HG03565 (cell line): ENCODE measurements around the gene RALB.
"Not testable (repeated sequence)": the region's sequence is repeated elsewhere in the genome, so short reads cannot be mapped to it uniquely, and the experiment has no call there.

Experiments
- ATAC-seq: cut with Tn5 transposase; IDR thresholded peaks from one replicate; pipeline ENCODE4 v1.9.1; 2021; ENCODE audit warnings: mild to moderate bottlenecking, moderate library complexity; ENCODE audit not compliant: unreplicated experiment

Gene RALB

DNA sequence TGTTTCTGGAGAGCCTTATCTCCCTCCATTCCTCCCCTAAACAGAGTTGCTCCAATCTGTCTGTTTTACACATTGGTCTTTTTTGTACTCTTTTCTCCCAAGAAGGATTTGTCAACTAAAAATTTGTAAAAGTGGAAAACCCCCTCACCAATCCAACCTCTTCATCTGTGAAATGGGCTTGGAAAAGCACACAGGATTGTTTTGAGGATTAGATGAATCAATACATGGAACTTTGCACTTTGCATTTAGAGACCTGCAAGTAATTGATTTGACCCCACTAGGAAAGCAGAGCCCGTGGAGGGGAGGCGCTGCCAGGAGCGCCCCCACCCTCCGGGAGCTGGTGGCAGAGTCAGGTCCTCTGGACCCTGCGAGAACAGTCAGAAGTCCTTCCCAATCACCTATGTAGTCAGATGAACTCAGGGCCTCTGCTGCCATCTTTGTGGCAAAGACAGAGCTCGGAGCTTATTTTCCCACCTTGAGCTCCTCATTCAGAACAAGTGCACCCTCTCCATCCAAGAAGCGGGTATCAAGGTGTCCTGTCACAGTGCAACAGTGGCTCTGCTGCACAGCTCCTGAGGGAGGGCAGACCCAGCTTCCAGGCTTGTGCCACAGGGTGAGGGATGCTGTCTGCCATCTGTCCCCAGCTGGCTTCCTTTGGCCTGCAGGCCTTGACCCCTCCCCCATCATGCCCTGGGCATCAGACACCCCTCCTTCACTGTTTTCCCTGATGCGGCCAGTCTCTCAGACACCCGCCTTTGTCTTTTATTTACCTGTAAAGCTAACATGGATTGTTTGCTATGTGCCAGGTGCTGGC, 27.7 kb upstream of the RALB start:
- no peak for ATAC-seq

DNA sequence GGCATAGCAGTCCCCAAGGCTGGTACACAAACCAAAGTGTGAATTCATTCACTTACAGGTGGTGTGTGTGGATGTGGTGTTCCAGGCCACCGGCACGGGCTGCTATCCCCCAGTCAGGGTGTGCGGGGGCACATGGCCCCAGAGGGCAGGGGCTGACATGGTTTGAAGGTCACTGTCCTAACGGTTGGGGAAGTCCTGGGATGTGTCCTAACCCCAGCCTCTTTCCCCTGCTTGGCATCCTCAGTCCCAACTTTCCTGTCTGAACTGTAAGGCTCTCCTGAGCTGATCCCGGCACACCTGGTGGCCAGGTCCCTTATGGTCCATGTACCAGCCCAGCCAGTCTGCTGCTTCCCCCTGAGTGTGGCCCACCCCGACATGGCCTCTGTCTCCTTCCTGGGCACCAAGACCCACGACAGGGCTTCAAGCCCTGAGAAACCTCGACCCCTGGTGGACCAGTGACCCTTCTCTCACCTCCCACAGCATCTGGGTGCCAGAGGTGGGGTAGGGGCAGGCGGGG, 27.0 kb upstream of the RALB start:
- no peak for ATAC-seq

DNA sequence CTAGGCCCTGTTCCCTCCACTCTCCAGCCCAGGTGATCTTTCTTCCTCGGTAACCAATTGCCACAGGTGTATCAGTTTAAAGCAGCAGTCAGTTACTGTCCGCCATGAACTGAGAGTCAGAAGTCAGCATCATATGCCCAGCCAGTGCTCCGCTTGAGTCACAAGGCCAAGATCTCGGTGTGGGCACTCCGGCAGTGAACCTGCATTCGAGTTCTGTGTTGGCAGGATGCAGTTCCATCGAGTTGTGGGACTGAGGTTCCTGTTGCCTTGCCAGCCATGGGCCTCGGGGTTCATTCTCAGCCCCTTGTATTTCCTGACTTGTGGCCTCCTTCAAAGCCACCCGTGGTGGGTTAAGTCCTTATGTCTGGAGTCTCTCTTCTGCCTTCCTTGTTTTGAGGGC, 26.3 kb upstream of the RALB start:
- no peak for ATAC-seq

DNA sequence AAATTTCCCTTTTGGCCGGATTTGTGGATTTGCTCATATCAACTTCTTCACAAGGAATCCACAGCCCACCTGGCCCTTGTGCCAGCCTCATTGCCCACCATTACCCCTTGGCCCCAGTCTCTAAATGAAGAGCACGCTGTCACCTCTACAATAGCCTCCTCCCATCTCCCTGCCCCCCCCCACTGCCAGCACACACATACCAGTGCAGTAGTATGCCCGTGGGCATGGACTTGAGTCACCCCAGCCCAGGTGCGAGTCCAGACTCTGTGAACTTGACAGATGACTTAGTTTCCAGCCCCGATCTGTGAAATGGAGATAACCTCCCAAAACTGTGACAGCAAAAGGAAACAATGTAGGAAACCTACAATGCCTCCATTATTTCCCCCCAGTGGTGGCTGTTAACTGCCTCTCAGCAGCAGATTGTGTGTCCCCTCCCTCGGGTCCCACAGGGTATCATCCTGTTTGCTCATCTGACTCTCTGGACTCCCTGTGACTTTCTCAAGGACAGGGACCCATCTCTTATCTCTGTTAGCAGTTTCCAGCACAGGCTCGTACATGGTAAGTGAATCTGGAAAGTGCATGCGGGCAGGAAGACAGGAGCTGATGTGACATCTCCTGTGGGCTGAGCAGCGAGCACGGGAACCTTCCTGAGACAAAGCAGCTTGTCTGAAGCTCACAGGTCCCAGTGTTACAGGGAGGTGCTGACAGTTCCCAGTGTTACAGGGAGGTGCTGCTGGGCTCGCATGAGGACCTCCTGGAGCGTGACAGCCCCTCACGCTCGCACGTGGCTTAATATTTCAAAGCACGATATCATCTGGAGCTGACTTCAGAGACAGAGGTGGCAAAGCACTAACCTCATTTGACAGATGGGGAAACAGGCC, 25.3 kb upstream of the RALB start:
- ATAC-seq: no peak

DNA sequence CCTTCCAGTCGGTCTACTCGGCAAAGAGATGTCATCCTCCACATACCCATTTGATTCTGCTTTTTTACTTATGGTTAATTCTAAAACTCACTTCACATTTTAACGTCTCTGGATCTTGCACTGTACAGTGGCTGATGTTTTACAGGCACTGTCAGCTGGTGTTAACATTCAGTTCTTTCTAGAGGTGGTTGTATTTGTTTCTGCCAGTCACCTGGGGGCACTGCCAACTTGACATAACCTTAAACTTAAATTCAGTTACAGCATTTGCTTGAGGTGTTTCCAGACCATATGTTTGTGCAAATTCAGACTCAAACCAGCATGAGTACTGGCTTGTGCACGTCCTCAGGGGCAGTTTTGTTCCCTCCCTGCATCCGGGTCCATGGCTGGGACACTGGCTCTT, 24.1 kb upstream of the RALB start:
- ATAC-seq: no peak

DNA sequence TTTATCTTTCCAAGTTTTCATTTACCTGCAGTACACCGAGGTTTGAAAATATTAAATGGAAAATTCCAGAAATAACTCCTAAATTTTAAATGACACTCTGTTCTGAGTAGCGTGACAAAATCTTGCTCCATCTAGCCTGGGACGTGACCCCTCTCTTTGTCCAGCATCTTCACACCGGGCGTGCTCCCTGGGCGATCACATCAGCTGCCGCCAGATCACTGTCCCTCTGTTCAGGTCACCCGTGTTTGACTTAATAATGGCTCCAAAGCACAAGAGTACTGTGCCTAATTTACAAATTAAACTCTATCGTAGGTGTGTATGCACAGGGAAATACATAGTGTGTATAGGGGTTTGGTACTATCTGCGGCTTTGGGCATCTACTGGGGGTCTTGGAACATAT, 23.3 kb upstream of the RALB start:
- no peak for ATAC-seq

DNA sequence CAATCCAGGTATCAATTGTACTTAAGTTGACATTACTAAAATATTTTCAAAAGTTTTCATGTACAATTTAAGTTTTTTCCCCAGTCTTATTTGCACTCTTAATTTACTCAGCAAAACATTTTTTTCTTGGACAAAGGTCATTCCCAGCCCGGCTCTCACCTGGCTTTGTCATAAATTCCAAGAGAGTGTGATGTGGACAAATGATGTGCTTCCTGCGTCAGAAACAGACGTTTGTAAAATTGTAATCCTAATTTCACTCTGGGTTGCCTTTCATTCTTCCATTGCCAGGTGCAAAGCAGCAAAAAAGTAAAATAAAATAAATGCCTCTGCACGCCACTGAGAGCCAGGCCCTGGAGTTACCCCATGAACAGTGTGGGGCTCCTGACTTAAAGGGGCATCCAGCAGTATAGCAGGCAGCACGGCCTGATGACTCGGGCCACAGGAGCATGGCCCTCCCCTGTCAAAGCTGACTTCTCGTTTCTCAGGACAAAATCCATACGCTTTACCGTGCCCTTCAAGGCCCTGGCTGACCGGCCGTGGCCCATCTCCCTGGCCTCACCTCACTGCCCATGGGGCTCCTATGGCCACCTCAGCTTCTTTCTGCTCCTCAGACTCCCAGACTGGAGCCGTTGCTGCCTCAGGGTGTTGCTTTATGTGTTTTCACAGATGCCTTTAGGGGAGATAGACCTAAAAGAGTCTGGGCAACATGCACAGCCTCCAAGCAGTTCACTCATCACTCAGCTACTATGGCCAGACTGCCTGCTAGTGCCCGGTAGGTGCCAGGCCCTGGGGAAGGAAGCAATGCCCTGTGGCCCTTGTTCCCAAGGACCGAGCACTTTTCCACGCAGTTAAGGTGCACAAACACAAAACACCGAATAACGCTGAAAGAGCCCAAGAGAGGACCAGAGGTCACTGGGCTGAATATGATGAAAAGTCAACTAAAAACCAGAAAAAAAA, 21.9 kb upstream of the RALB start:
- no peak for ATAC-seq

DNA sequence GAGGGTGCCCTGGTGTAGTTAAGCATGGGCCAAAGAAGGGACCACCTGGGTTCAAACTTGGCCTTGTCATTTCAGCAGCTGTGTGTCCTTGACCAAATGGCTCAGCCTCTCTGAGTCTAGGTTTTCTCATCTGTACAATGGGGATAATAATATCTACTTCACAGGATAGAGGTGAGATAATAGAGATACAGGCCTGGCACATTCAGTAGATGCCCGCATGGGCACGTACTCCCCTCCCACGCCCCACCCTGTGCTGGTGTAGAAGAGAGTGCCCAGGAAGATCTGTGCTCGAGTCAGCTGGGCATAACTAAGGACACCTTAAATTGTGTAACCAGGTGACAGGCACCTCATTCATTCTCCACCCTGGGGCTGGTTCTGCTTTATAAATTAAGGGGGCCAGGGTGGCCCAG, 21.1 kb upstream of the RALB start:
- peak; percentile 8 for ATAC-seq

DNA sequence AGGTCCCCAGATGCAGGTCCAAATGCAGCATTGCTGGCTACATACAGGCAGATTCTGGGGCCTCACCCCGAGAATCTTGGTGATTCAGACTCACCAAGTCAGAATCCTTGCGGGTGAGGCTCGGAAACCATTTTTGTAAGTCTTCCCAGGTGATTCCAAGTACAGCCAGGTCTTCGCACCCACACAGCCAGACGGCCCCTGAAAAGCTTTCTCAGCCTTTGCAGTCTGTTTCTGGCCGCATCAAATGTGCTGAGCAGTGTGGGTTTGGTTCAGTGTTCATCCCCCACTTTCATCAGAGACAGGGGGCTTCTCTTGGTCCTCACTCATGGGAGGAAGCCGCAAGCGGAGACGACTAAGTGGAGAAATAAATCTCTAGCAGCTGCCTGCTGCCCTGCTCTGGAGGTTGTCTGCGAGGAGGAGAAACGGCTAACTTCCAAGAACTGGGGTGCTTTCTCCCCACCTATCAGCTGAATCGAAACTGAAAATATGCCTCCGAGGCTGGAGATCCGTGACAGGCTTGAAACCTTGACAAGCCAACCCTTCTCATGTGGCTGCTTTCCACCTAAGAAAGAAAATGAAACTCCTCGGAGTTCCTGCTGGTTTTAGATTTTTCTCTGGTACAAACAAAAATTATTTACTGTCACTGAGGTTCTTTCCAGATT, 20.5 kb upstream of the RALB start:
- peak; percentile 79 for ATAC-seq

DNA sequence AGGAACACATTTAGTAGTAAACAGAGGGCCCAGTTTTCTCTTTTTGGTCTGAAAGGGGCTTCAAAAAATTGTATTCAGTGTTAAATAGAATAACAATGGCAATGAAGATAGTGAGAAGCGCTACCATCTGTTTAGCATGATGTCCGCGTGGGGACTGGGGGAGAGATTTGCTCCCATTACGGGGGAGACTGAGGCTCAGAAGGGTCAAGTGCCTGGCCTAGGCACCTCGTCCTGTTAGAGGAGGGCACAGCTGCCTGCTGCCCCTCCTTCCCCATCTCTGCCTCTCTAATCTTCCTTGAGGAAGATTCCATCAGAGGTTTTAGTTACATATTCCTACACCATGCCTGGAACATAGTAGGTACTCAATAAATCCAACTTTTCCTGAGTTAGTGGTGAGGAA, 19.4 kb upstream of the RALB start:
- ATAC-seq: no peak

DNA sequence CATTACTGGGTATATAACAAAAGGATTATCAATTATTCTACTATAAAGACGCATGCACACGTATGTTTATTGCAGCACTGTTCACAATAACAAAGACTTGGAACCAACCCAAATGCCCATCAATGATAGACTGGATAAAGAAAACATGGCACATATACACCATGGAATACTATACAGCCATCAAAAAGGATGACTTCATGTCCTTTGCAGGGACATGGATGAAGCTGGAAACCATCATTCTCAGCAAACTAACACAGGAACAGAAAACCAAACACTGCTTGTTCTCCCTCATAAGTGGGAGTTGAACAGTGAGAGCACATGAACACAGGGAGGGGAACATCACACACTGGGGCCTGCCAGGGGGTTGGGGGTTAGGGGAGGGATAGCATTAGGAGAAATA, 17.5 kb upstream of the RALB start:
- ATAC-seq: not testable (repeated sequence)

DNA sequence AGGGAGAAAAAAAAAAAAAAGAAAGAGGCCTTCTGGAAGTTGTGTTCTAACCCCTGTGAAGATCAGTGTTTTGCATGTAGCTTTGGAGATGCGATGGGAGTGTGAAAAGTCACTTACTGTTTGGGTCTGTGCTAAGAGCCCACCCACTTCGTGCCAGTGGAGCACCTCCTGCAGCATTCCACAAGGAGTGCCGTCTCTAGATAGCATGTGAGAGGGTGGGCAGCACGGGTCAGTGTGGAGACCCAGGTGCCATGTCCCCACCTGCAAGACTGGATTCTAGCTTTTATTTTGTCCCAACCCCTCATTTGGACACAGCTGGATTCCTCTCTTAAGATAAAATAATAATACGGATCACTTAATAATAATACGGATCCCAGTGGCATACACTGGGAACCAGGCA, 17.0 kb upstream of the RALB start:
- no peak for ATAC-seq

DNA sequence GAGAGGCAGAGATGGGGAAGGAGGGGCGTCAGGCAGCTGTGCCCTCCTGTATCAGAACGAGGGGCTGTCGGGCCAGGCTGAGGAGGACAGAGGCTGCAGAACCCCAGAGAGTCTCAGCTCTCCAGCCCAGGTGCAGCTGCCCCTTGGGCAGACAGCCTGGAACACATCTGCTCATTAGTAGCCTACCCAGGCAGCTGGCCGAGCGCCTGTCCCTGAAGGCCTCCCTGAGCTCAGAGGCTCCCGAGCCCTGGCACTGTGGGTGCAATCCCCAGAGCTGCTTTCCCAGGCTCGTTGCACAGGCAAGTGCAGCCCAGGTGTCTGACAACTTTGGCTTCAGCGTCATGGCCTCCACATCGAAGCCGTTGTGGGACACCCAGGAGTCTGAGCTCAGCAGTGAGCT, 16.3 kb upstream of the RALB start:
- no peak for ATAC-seq

DNA sequence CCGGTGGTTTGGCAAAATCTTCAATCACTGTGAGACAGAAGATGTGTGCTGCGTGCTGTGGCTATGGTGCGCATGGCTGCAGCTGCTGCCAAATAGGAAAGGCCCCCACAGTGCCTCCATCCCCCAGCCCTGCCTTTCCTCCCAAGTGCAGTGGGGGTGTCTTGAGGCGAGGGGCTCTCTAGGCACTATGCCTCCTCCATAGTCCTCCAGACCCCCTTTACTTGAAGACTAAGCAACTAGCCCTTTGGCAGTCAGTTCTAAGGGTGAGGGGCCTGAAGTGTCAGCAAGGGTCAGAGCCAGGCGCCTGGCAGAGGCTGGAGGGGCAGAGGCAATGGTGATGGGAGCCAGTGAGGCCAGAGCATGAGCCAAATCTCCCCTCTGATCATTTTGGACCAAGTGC, 15.9 kb upstream of the RALB start:
- ATAC-seq: no peak

DNA sequence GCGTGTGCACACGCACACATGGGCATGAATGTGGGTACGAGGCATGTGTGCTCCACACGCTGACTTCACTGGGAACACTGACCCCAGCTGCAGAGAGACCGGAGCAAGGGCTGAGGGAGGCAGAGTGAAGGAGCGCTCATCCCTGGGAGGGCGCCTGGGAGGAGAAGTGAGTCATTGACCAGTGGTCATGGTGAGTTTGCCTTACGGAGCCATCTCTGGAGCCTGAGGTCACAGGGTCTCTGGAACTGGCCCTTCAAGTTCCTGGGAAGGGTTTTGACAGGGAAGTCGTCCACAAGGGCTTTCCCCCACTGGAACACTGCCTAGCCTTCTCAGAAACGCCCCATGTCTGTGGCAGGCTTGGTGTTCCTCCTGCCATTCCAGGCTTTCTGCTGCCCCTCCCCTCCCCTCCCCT, 15.2 kb upstream of the RALB start:
- no peak for ATAC-seq

DNA sequence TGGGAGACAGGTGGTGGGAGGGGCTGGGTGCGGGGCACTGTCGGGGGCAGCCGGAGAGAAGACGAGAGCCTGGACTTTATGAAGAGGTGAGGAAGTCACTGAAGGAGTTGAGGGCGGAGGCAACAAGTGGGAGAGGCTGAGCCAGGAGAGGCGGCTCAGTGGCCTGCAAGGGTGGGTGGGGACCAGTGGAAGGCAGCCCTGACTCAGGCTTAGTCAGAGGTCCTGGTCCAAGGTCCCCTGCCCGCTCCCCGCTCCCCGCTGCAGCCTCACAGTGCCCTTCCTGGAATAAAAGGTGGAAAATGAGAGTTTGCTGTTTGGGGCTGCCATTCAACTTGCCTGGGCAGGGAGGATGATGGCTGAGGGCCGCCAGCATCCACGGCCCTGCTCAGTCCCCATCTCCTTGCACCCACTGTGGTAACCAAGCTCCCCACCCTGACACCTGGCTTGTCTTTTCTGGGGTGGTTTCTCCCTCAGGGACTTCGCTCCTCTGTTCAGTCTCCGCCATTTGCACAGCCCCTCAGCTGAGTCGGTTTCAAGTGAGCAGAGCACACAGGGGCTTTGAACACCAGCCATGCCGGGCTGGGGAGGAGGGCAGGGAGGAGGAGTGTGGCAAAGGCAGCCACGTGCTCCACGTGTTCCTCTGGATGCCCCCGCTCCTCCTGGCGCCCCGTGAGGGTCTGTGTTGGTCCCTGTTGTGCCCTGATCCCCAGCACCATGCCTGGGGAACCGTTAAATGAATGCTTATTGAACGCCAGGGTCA, 13.7 kb upstream of the RALB start:
- ATAC-seq: no peak

DNA sequence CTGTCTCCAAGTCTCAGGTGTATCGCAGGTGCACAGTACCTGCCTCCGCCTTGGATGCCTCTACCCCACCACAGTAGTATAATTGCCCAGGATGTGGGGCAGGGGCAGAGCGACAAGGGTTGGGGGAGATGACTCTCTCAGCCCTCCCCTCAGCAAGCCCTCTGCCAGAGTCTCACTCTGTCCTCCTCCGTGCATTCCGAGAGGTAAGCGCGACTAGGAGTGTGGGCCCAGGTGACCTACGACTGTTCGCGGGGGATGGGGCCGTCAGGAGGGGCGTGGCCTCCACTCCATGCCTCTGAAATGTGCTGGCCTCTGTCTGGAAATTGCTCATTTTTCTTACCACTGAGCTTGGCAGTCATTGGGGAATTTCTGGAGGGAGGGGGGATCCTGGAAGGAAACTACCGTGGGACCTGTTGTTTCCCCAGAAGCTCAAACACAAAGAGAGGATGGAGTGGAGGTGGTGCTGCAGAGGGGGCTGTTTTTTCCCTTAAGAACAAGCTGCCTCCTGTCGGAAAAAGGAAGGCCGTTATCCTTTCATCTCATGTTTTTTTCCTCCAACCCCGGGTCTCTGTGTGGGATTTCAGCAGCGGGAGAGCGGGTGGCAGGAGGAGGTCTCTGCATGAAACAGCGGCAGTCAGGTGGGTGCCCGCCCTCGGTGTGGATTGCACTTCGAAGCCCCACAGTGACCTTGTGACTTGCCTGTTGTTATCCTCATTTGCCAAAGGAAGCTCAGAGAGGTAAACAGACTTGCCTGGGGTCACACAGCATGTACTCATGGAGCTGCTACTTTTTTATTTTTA, 13.0 kb upstream of the RALB start:
- no peak for ATAC-seq

DNA sequence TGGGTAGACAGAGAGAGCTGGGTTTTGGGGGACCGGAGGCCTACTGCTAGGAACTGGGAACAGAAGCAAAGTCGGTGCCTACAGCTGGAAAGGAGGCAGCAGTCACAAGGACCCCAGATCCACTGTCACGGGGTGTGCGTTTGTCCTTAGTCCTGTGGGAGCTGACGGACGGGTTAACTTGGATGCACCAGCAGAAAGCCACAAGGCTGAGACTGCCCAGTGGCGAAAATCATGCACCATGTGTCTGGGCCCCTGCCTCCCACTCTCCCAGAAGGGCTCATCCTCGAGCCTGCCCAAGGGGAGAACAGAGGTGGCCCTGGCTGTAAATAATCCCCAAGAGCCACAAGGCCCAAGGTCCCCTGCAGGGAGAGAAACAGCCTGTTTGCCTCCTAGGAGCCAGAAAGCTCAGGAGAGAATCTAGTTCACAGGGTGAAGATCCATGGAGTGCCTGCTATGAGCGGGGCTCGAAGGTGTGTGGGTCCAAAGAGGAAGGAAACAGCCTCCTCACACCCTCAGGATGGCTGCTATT, 11.7 kb upstream of the RALB start:
- no peak for ATAC-seq

DNA sequence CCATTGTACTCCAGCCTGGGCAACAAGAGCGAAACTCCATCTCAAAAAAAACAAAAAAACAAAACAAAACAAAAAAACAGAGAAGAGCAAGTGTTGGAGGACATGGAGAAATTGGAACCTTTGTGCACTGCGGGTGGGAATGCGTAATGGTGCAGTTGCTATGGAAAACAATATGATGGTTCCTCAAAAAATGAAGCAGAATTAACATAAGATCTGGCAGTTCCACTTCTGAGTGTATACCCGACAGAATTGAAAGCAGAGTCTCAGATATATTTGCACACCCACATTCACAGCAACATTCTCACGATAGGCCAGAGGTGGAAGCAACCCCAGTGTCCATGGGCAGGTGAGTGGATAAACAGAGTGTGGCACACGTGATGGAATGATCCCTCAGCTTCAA, 11.0 kb upstream of the RALB start:
- no peak for ATAC-seq
